HEK293T (cell line): ENCODE measurements around the gene IGF1.

Experiments
- BHLHE40 ChIP-seq: fragments of 450-650 bp; IDR thresholded peaks from 2 replicates; pipeline ENCODE4 v1.6.1; 2016; ENCODE audit warnings: mild to moderate bottlenecking, moderate library complexity, borderline replicate concordance
- ELF4 ChIP-seq: fragments of 450-650 bp; IDR thresholded peaks from 2 replicates; pipeline ENCODE4 v1.6.1; 2017; ENCODE audit warnings: antibody characterized with exemption
- FOXA1 ChIP-seq: fragments of 450-650 bp; IDR thresholded peaks from 2 replicates; pipeline ENCODE4 v1.6.1; 2016; ENCODE audit warnings: mild to moderate bottlenecking
- FOXM1 ChIP-seq: fragments of 450-650 bp; IDR thresholded peaks from 2 replicates; pipeline ENCODE4 v1.6.1; 2017; ENCODE audit warnings: mild to moderate bottlenecking, borderline replicate concordance
- TARDBP ChIP-seq: fragments of 450-650 bp; IDR thresholded peaks from 2 replicates; pipeline ENCODE4 v1.6.1; 2016

DNA sequence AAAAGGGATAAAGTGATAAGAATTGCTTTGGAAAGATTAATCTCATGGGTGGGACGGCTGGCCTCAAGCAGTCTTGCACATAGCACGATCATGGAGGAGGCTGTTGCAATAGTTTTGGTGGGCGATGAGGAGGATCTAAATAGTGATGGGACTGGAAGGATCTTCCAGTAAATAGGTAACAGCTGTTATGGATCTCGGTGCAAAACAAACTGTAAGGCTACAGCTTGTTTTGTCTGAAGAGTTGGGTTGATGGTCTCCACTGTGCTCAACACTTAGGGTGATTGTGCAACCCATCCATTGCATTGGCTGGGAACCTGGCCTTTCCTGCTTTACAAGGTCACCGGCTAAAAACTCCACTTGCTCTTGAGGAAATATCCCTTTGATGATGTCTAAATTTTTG is 21.0 kb downstream of the IGF1 start:
- TF ChIP-seq TARDBP (no peak), ELF4 (no peak), FOXA1 (no peak), FOXM1 (no peak), BHLHE40 (no peak)
